Endometrial microvascular endothelial cells (primary cell): ENCODE measurements around the gene BCAT1. TPM values are rescaled to one million over a fixed set of nuclear protein-coding genes. Genes with fewer than 3 reads are reported as not detected.
"Not testable (repeated sequence)": the region's sequence is repeated elsewhere in the genome, so short reads cannot be mapped to it uniquely, and the experiment has no call there.

Source experiments
- in situ Hi-C: cut with HindIII; loops from 2 replicates; pipeline ENCODE4 v1.10.0; 2017; ENCODE audit warnings: low sequenced_read_pairs, low pct_unique_long_range_greater_than_20kb; ENCODE audit errors: inconsistent ontology term
- total RNA-seq: library from RNA; depleted of rRNA; stranded (reverse); fragments of >200 nt; gene quantifications from one replicate; pipeline ENCODE4 v1.2.3, GENCODE V29; 2015; ENCODE audit errors: inconsistent ontology term

The BCAT1 gene
- total RNA-seq, 1 donor from 2014 or later = 117 TPM

DNA sequence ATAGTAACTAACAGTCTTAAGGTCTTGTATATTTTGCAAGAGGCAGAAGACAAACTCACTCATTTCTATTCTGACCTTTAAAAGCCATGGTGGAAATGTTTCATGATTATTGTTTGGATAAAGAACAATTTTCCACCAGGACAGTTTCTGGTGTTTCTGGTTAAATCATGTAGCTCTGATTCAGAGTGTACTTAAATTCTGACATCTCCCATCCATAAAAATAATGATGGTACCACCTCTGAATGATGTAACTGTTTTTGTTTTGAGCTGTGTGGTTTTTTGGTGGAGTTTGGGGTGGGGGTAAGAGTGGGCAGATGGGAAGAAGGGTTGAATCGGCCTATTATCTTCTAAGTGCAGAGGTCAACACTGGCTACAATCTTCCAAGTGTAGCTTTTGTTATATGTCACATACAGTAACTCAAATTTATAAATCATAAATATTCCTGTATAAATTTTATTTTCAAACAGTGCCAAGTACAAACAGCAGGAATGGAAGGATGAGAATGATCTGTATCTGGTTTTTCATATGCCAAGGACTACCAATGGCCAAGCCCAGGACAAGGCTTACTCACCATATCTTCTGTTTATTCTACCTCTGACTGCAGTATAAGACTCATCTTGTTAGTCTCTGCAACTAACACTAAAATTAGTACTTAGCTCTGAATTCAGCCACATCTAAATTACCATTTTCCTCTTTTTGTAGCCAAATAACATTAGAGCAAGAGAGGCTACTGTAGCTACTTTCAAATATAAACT, 108.7 kb downstream of the BCAT1 start:
- in situ Hi-C loops = no loop called here

DNA sequence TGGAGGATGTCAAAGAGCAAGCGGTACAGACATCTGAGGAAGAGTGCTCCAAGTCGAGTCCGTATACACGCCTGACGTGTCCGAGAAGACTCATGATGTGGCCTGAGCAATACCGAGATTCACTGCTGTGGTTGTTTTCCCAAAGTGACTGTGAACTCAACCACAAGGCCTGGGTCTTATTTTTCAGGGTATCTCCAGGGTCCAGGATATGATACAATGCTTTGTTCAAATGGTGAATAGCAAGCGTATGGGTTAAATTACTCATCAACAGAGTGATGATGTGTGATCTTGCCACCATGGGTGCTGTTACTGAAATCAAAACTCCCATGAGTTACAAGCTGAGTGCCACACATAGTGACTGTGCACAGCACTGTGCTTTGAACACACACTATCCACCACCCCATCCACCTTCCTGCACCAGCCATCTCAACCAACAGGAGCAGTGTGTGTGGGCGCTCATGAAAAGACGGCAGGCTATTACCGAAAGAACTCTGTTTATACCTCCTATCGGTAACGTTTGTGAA, 109.6 kb downstream of the BCAT1 start:
- in situ Hi-C loops = no loop called here

DNA sequence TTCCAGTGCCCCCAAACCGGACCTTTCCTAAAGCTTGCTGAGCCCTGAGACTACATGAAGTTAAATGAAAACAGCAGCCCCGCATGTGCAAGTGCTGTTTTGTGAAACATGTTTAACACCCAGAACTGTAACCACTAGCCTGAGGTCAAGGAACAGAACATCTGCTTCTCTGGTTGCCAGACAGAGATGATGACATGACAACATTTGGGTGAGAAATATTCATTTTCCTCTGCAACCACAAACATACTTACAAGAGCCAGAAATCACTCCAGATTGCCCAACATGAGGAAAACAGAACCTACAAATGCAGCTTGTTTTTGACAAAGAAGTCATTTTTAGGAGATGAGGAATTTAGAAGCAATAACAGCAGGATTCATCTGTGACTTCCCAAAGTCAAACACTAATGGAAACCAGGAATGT, 110.4 kb downstream of the BCAT1 start:
- in situ Hi-C loops = no loop called here

DNA sequence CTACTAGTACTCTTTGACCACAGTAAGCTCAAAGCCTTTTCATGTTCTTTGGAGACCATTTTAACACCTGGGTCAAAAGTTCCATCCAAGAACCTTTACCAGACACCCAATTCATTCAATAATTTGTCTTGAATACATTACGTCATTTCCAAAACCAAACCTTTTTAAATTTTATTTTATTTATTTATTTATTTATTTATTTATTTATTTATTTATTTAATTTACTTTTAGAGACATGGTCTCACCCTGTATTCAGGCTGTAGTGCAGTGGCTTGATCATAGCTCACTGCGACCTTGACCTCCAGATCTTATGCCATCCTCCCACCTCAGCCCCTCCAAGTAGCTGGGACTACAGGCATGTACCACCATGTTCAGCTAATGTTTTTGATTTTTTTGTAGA, 113.5 kb downstream of the BCAT1 start:
- in situ Hi-C loops = no loop called here

DNA sequence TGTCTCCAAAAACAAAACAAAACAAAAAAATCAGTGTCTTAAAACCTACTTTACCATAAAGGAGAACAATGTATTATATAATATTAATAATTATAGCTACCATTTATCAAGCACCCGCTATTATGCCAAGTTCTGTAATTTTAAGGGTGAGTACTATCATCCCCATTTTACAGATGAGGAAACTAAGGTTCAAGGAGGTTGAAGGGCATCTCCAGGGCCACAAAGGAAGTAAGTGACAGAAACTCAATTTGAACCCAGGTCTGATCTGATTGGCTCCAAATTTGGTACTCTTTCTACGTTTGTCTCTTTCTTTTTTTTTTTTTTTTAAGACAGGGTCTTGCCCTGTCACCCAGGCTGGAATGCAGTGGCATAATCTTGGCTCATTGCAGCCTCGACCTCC, 115.4 kb downstream of the BCAT1 start:
- in situ Hi-C loops = no loop called here

DNA sequence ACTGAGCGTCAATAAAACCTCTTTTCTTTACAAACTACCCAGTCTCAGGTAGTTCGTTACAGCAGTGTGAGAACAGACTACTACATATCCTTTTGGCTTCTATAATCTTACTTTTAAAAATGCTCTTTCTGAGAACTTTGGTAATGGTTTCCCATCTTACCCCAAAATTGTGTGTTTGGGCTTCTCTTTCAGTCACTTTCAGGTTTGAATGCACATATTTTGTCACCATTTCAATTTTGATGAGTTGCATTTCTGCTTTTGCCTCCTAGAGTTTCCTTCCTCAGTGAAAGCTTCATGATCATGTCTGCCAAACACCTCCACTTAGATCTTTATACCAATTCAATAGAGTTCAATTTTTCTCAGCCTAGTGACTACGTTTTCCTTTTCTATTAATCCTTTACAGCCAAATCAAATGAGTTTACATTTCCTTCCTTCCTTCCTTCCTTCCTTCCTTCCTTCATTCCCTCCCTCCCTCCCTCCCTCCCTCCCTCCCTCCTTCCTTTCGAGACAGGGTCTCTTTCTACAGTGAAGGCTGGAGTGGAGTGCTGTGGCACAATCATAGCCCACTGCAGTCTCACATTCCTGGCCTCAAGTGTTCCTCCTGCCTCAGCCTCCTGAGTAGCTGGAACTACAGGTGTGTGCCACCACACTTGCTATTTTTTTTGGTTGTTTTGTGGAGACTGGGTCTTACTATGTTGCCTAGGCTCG, 124.9 kb downstream of the BCAT1 start:
- in situ Hi-C loops = no loop called here

DNA sequence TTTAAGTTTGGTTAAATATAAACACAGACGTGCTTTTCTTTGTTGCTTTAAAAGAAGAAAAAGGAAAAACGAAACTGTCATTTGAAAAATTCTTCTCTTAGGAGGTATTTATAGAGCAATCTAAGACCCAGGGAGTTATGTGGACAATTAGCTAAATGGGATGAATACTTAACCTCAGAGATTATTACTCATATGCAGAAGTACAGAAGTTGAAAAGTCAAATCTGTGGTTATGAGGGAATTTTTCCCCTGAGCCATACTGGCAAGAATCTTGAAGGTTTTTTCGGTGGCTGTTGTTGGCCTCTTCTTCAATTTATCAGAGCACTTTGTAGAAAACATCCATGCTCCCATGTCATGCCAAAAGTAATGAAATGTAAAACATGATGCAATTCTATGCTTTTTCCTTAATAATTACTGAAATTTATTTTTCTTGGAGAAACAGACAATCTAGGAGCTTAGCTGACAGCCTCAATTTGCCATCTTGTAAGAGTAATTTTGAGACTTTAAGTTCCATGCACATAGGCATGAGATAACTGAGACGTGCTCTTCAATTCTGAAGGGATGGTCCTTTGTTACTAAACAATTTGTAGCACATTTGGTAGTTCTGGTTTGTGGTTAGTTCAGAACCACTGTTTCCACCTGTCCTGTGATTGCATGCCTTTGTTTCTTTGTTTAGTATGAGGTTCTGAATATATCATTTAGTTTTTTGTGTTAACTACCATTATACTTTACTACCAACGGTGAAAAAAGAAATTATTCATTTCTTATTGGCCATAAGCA, 126.6 kb downstream of the BCAT1 start:
- in situ Hi-C loops = no loop called here

DNA sequence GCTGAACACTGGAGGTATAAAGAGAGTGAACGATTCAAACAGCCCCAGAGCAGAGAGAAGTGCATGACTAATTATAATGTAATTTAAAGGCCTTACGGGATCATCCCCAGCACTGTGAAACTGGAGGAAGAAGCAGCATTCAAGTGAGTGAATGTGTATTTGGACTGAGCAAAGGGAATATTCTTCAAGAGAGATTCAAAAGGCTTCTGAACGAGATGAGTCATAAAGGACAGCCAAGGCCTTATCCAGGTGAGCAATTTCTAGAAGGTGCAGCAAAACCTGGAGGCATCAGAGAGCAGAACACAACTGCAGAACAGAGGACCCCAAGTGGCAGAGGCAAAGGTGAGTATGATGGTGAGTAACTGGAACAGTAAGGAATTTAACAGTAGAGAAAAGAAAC, 127.2 kb downstream of the BCAT1 start:
- in situ Hi-C loops = no loop called here

DNA sequence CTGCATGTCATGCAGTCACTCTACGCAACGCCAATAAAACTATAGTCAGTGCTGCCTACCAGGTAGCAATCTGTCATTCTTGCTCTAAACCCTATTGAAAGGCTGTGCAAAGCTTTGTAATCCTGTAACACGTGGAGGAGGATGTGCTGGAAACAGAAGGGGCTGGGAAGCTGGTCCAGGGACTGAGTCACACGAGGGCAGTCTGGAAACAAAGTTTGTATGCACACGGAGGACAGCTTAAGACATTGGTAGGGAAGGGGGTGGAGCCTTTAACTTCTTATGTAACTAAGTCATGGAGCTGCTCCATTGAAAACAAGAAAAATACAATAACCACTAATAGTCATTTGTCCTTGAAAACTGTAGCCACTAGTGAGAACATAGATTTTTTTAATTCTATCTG, 128.0 kb downstream of the BCAT1 start:
- in situ Hi-C loops = no loop called here

DNA sequence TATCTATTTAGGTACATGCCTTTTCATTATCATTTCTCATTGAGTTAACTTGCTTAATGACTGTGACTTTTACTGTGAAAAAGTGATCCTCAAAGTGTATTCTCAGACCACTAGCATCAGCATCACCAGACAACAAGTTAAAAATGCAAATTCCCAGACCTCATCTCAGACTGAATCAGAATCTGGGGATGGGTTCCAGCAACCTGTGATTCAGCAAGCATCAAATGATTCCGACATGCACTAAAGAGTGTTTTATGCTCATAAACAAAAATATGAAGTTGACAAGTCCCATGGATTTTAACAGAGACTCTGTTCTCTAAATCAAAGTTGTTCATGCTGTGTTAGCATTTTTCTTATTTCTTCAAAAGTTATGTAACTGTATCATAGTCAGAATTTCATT, 130.6 kb downstream of the BCAT1 start:
- in situ Hi-C loops = no loop called here

DNA sequence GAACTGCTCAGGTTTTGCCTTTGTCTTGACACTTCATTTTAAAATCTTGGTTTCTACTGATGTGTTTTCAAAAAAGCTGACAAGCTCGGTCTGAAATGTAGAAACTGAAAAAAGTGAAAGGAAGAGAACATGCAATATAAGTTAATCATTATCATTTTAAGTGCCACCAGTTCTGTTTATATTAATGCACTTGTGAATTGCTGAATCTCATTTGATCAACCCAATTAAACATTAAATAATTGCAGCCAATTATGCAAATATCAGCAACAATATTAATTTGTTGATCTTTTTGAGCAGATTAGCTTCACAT, 133.8 kb downstream of the BCAT1 start:
- in situ Hi-C loops = no loop called here

DNA sequence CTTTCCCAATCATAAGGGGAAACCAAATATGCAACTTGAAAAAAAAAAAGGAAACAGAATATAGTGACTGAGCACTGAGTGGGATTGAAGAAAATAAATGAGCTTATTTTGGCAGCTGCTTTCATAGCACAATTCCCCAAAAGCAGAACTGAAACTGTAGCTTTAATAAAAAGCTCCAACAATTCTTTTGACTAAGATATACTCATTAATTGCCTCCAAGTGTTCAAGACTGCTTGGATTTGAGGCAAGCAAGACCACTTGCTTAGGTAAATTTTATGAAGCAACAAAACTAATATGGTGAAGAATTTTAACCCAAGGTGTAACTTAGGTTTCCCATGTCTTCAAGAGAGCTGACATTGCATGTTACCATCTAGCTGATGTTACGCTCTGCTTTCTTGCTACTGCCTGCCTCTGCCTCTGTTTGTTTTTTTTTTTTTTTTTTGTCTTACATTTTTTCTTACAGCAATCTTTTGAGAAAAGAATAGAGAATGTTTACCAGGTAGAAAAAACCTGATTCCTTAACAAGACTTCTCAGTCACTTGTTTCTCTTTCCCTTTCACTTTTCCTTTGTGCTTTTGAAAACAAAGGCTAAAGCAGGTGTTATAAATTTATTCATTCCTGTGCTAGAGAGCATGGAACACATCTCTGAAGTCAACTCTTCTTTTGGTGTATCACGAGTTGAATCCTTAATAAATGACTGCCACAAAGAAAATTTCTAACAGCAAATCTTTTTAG, 134.4 kb downstream of the BCAT1 start:
- in situ Hi-C loops = no loop called here

DNA sequence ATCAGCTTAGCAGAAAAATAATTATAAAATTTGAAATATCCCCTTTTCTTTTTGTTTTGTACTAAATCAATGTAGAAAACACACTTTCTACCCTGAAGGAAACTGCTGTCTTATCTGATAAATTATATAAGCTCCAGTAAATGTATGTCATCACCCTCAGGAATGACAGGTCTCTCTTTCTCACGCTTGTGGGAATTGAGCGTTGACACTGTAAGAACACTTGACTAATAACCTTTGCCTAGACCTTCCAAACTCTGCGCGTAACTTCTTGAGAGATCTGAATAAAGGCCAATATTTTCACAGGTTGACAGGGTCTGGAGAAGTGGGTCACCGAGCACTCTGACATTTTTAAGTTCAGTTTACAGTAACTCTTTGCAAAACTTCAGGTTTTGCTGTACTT, 138.5 kb downstream of the BCAT1 start:
- in situ Hi-C loops = no loop called here

DNA sequence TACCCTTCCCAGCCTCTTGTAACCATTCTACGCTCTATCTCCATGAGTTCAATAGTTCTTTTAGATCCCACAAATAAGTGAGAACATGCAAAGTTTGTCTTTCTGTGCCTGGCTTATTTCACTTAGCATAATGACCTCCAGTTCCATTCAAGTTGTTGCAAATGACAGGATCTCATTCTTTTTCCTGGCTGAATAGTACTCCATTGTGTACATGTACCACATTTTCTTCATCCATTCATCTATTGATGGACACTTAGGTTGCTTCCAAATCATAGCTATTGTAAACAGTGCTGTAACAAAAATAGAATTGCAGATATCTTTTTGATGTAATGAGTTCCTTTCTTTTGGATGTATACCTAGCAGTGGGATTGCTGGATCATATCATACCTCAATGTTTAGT, 139.6 kb downstream of the BCAT1 start:
- in situ Hi-C loops = not testable (repeated sequence)

DNA sequence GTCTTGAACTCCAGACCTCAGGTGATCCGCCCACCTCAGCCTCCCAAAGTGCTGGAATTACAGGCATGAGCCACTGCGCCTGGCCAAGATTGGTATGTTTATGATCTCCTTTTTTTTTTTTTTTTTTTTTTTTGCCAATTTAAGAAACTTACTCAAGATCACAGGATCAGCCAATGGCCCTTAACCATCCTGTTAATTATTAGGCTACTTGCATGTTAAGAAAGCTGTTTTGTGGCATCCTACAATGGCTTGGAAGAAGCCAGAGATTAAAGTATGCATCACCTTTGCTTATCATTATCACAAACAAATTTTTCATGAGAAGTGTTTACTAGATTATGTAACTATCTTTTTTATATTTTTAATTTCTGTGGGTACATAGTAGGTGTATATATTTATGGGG, 140.2 kb downstream of the BCAT1 start:
- in situ Hi-C loops = no loop called here

DNA sequence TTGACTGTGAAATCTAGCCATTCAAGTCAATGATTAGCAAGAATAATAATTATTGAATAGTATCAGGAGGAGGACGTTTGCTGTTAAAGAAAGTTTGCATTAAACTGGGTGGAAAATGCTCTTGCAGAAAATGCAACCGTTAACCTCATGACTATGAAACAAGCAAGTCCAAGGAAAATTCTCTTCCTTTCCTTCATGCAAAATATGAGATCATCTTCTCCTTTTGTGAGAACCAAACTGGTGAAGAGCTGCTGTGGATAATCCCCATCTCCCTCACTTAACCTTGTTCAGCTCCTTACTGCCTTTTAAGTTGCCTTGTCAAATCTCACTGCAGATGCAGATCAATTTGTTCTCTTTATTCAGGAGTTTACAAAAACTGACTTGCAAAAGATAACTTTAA, 142.5 kb downstream of the BCAT1 start:
- in situ Hi-C loops = no loop called here

DNA sequence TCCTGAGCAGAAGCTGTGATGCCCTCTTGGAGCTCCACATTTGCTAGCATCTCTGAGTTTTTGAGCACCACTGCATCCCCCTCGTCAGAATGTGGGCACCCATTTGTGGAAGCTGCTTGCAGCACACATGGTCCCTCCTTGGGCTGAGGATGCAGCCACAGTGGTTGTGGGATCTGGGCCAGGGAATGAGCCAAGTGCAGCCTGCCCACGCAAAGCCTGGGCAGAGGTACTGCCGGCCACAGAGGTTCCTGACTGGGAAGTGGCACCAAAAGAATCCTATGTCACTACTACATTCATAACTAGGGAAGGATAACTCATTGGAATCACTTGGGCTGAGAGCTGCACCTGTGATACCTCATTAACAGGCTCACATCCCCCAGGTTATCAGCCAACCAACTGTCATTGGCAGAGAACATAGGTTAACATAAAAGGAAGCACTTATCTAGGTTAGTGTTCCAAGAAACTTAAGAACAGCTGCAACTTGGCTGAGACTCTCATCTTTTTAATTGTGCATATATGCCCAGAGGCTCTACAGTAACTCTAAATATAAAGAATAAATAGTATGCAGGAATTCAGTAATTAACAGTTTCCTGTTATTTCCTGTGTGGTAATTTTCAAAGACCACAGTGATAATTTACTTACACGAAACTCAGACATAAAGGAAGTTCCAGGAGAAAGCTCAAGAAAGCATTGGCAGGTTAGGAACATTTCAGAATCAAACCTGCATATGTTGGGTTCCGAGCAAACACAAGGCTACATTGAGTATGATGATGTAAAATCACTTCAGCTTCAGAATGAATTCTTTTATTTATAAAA, 145.3 kb downstream of the BCAT1 start:
- in situ Hi-C loops = no loop called here

DNA sequence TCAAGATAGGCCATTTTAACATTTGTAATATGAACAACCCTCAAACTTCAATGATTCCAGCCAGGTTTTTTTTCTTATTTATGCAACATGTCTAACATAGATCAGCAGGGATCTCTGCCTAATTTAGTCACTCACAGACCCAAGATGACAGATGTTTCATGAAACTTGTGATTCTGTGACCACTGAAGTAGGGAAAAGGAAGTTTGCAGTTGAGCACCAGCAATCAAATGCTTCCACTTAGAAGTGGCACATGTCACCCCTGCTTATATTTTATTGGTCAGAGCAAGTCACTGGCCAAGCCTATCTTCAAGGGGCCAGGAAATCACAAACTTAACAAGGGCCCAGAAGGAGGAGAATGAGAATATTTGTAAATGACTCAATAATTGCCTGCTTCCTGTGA, 150.6 kb downstream of the BCAT1 start:
- in situ Hi-C loops = no loop called here
